ENCODE results near the gene IPCEF1.

Gene IPCEF1

DNA sequence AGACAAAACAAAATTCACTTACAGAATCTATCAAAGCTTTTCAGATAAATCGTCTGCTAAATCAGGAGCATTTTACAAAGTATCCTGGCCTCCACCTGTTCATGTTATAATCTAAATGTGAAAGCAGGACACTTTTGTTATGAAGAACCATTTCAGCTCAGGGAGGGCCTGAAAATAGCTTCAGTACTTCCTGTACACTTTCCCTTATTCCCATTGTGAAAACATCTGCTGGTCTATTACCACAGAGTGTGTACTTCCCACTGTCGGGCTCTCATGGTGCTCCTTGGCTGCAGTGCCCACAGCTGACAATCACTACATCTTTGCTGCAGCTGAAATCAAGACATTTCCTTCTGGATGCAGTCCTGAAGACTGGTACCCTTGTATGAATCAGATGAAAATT lies 189.5 kb downstream of the IPCEF1 start:
- no peaks in the 10 kb centered on the region for H3K9me3 ChIP-seq (replicated peaks; ENCODE audit: low read length)
- no peaks in the 10 kb centered on the region for H3K36me3 ChIP-seq (ENCODE audit: insufficient read depth, low read length)
- no peaks in the 10 kb centered on the region for H3K27me3 ChIP-seq (ENCODE audit: control insufficient read depth, insufficient read depth, low read length)
- no peak overlapping the region for H3K4me3 ChIP-seq (ENCODE audit: low read length)
- peaks cover 5% of the 10 kb centered on the region for H3K4me1 ChIP-seq (ENCODE audit: control insufficient read depth, insufficient read depth, low read length)
- no peak overlapping the region for H3K4me2 ChIP-seq (ENCODE audit: low read length)
- H3K9ac ChIP-seq (ENCODE audit: low read depth, low read length) = no peak overlapping the region

DNA sequence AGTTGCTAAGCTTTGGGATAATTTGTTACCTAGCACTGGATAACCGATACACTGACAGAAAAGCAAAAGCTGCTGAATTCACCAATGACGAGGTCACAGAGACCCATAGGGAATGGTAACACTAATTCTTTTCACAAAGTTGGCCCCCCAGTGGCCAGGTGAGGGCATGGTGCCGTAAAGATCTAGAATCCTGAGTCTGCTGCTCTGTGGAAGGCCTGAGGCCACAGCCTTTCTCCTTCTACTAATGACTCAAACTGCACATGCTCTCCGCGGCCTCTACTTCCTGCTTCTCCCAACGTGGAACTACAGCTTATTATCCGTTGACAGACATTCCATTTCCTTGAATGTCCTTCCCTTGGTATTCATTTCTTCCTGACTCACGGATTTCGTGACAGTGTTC lies 190.5 kb downstream of the IPCEF1 start:
- Histone ChIP-seq H3K4me2 (ENCODE audit: low read length) (no peak overlapping the region), H3K4me3 (ENCODE audit: low read length) (no peak overlapping the region), H3K9me3 (replicated peaks; ENCODE audit: low read length) (no peaks in the 10 kb centered on the region), H3K9ac (ENCODE audit: low read depth, low read length) (no peak overlapping the region), H3K4me1 (ENCODE audit: control insufficient read depth, insufficient read depth, low read length) (peaks cover 5% of the 10 kb centered on the region), H3K27me3 (ENCODE audit: control insufficient read depth, insufficient read depth, low read length) (no peaks in the 10 kb centered on the region), H3K36me3 (ENCODE audit: insufficient read depth, low read length) (no peaks in the 10 kb centered on the region)

DNA sequence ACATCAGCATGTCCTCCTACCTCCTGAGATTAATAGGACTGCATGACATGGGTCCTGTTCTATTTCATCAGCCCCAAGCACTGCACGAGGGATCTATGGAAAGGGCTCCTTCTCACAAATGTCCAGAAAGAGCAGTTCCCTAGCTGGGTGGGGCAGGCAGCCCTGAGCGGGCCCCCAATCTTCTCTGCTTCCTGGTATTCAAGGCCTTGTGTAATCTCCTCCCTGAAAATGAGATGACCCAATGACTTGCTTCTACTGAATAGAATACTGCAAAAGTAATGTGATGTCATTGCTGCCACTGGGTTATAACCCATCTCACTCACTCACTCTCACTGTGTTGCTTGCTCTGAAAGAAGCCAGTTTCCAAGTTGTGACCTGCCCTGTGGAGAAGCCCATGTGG lies 191.1 kb downstream of the IPCEF1 start:
- Histone ChIP-seq H3K9me3 (replicated peaks; ENCODE audit: low read length) (no peaks in the 10 kb centered on the region), H3K4me3 (ENCODE audit: low read length) (no peak overlapping the region), H3K27me3 (ENCODE audit: control insufficient read depth, insufficient read depth, low read length) (no peaks in the 10 kb centered on the region), H3K4me1 (ENCODE audit: control insufficient read depth, insufficient read depth, low read length) (peaks cover 5% of the 10 kb centered on the region), H3K36me3 (ENCODE audit: insufficient read depth, low read length) (no peaks in the 10 kb centered on the region), H3K9ac (ENCODE audit: low read depth, low read length) (no peak overlapping the region), H3K4me2 (ENCODE audit: low read length) (no peak overlapping the region)

DNA sequence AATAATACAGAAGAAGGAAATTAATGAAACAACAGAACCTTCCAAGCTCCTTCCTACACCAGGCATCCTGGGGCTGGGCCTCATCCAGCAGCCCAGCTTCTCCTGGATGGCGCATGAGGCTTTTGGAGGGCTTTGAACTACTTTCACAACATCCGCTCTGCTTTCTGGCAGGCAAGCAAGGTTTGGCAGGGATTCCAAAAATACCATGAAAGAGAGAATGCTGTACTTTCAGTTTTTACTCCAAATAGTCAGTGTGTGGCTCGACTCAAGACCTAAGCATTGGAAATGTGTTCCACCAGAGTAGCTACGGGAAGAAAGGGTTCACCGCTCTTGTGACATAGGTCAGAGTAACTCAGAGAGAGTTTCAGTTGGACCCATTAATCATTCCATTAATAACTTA lies 192.2 kb downstream of the IPCEF1 start:
- Histone ChIP-seq H3K4me1 (ENCODE audit: control insufficient read depth, insufficient read depth, low read length) (peaks cover 5% of the 10 kb centered on the region), H3K4me2 (ENCODE audit: low read length) (no peak overlapping the region), H3K9me3 (replicated peaks; ENCODE audit: low read length) (no peaks in the 10 kb centered on the region), H3K4me3 (ENCODE audit: low read length) (no peak overlapping the region), H3K9ac (ENCODE audit: low read depth, low read length) (no peak overlapping the region), H3K27me3 (ENCODE audit: control insufficient read depth, insufficient read depth, low read length) (no peaks in the 10 kb centered on the region), H3K36me3 (ENCODE audit: insufficient read depth, low read length) (no peaks in the 10 kb centered on the region)

DNA sequence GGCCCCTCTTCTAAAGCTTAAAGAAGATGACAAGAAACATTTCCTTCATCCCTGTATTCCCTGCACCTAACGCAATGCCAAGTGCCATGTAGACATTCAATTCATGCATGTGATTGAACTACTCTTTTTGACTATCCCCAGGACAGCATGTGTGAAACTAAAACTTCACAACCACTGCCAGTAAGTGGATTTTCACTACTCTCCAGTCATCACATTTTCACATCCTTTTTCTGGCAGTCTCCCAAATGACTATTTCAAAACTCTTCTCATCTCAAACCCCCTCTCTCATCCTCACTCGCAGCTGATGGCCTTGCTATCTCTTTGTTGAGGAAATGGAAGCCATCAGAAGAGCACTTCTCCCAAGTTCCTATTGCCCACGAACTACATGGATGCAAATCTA lies 194.9 kb downstream of the IPCEF1 start:
- no peak overlapping the region for H3K4me3 ChIP-seq (ENCODE audit: low read length)
- no peaks in the 10 kb centered on the region for H3K27me3 ChIP-seq (ENCODE audit: control insufficient read depth, insufficient read depth, low read length)
- no peak overlapping the region for H3K4me2 ChIP-seq (ENCODE audit: low read length)
- peaks cover 5% of the 10 kb centered on the region for H3K4me1 ChIP-seq (ENCODE audit: control insufficient read depth, insufficient read depth, low read length)
- no peak overlapping the region for H3K9ac ChIP-seq (ENCODE audit: low read depth, low read length)
- no peaks in the 10 kb centered on the region for H3K36me3 ChIP-seq (ENCODE audit: insufficient read depth, low read length)
- H3K9me3 ChIP-seq (replicated peaks; ENCODE audit: low read length) = no peaks in the 10 kb centered on the region

DNA sequence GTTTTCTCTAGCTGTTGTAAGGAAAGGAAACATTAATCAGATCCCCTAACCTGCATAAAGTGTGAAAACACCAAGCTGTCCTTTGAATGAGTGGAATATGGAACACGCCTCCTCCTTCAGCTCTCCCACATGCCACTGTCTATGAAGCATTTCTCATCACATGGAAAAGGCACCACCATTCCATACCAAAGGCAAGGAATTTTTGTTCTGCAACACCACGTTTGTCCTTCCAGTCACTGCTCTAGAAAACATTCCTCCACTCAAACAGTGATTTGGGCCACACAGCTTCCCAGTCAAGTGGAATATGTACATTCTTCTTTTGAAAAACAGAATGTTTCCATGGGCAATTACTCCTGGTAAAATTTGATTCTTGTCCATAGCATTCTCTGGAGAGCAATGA lies 197.5 kb downstream of the IPCEF1 start:
- Histone ChIP-seq H3K4me2 (ENCODE audit: low read length) (no peak overlapping the region), H3K9me3 (replicated peaks; ENCODE audit: low read length) (no peaks in the 10 kb centered on the region), H3K4me1 (ENCODE audit: control insufficient read depth, insufficient read depth, low read length) (no peaks in the 10 kb centered on the region), H3K9ac (ENCODE audit: low read depth, low read length) (no peak overlapping the region), H3K4me3 (ENCODE audit: low read length) (no peak overlapping the region), H3K36me3 (ENCODE audit: insufficient read depth, low read length) (no peaks in the 10 kb centered on the region), H3K27me3 (ENCODE audit: control insufficient read depth, insufficient read depth, low read length) (no peaks in the 10 kb centered on the region)

DNA sequence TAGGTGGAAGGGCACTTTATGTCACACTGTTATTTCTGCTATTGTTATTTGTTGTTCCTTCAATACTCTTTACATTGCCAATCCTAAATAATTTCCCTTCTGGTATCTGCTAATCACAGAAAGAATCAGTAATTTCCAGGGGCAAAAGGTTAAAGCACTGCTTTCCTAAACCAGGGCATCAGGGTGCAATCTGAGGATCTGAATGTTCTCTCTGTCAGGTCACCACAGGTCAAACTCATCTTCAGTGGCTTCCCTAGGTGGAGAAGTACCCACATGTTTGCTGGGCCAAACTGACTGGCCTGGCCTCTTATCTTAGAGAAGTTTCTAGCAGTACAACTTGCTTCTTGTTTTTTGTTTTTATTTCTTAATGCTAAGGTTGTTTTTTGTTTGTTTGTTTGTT lies 198.9 kb downstream of the IPCEF1 start:
- H3K4me3 ChIP-seq (ENCODE audit: low read length) = no peak overlapping the region
- H3K9ac ChIP-seq (ENCODE audit: low read depth, low read length) = no peak overlapping the region
- no peaks in the 10 kb centered on the region for H3K9me3 ChIP-seq (replicated peaks; ENCODE audit: low read length)
- H3K27me3 ChIP-seq (ENCODE audit: control insufficient read depth, insufficient read depth, low read length) = no peaks in the 10 kb centered on the region
- H3K36me3 ChIP-seq (ENCODE audit: insufficient read depth, low read length) = no peaks in the 10 kb centered on the region
- H3K4me2 ChIP-seq (ENCODE audit: low read length) = no peak overlapping the region
- H3K4me1 ChIP-seq (ENCODE audit: control insufficient read depth, insufficient read depth, low read length) = no peaks in the 10 kb centered on the region

DNA sequence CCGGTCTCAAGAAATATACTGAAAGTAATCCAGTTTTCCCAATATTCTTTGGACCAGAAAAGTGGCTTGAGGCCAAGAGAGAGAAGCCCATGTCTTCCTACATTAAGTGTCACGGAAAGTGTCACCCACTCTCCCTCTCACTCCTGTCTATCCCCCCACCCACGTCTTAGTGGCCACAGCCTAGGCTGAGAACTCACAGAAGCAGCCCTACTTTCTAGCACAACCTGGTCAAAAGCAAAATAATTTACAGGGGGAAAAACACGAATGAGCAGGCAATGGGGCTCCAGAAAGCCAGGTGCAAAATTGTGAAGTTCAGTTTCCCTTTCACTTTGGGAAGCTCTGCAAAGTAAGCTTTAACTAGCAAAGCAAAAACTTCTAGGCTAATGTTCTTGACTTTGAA lies 199.5 kb downstream of the IPCEF1 start:
- Histone ChIP-seq H3K27me3 (ENCODE audit: control insufficient read depth, insufficient read depth, low read length) (peaks cover 3% of the 10 kb centered on the region), H3K9ac (ENCODE audit: low read depth, low read length) (no peak overlapping the region), H3K4me3 (ENCODE audit: low read length) (no peak overlapping the region), H3K4me1 (ENCODE audit: control insufficient read depth, insufficient read depth, low read length) (no peaks in the 10 kb centered on the region), H3K9me3 (replicated peaks; ENCODE audit: low read length) (no peaks in the 10 kb centered on the region), H3K36me3 (ENCODE audit: insufficient read depth, low read length) (no peaks in the 10 kb centered on the region), H3K4me2 (ENCODE audit: low read length) (no peak overlapping the region)

DNA sequence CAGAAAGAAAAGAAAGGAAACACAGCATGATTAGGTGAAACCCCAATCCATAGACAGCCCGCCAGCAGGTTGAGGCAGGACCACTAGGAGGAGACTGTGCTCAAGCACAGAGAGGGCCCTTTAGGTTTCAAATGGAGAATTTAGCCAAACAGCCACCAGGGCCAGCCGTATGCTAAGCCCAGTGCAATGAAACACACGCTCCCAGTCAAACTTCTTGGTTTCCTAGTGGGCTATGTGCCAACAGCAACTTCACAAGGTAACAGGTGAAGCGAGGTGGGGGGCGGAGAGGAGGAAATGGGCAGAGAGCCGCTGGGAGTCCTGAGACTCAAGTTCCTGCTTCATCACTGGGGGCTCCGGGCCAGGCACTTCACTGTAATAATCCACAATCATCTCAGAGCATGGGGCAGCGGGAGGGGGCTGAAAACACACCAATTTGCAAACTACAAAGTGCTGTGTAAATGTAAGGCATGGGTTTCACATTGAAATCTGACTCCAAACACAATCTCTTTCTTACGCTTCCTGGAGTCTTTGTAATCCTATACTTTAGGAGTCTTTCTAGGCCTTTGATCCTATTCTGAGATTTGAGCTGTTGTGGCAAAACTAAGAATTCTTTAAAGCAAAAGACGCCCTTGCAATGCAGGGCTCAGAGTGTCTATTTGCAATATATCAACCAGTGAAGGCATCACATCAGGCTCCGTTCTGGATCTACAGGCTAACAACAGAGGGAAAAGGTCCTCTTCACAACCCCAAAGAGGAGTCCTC lies 200.3 kb downstream of the IPCEF1 start:
- H3K36me3 ChIP-seq (ENCODE audit: insufficient read depth, low read length) = no peaks in the 10 kb centered on the region
- no peak overlapping the region for H3K9ac ChIP-seq (ENCODE audit: low read depth, low read length)

DNA sequence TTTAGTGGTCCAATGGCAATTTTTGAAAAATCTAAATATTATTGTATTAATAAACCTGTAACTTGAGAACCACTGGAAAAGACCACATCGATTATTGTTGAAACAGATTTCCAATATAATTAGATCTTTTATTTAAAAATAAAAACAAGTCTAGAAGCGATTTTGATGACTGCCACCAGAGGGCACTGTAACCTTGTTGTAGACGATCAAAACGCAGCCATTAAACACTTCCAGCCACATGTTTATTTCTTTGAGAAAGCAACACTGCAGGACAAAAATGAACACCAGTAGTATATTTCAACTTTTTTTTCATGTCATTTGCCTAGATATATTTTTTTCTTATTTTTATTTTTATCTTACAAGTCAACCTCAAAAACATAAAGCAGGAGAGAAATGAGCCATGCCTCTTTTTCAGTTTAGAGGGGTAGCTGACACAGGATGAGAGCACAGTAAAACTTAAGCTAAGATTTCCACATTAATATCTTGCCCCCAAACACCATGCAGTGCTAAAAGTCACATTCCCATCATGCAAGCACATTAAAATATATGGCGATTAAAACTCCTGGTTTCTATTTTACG lies 202.1 kb downstream of the IPCEF1 start:
- Histone ChIP-seq H3K9ac (ENCODE audit: low read depth, low read length) (no peak overlapping the region), H3K36me3 (ENCODE audit: insufficient read depth, low read length) (no peaks in the 10 kb centered on the region), H3K4me2 (ENCODE audit: low read length) (no peak overlapping the region), H3K9me3 (replicated peaks; ENCODE audit: low read length) (no peaks in the 10 kb centered on the region), H3K4me1 (ENCODE audit: control insufficient read depth, insufficient read depth, low read length) (no peaks in the 10 kb centered on the region), H3K4me3 (ENCODE audit: low read length) (no peak overlapping the region), H3K27me3 (ENCODE audit: control insufficient read depth, insufficient read depth, low read length) (peaks cover 11% of the 10 kb centered on the region)

More for the DNA sequence above, 200.3 kb downstream of the IPCEF1 start:
- no peaks in the 10 kb centered on the region for H3K4me1 ChIP-seq (ENCODE audit: control insufficient read depth, insufficient read depth, low read length)
- H3K27me3 ChIP-seq (ENCODE audit: control insufficient read depth, insufficient read depth, low read length) = peaks cover 4% of the 10 kb centered on the region
- H3K9me3 ChIP-seq (replicated peaks; ENCODE audit: low read length) = no peaks in the 10 kb centered on the region
- no peak overlapping the region for H3K4me3 ChIP-seq (ENCODE audit: low read length)
- H3K4me2 ChIP-seq (ENCODE audit: low read length) = no peak overlapping the region

DNA sequence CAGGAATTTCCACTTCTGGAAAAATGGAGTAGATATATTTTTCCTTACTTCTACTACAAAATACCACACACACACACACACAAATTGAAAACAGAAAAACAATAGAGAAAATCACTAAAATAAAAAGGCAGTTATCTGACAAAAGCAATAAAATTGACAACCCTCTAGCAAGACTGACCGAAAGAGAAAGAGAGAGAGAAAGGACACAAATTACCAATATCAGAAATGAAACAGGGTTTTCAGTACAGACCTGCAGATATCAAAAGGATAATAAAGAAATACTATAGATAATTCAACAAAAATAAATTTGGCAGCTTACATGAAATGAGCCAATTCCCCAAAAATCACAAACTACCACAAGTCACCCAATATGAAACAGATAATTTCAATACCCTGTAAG lies 212.8 kb downstream of the IPCEF1 start:
- Histone ChIP-seq H3K4me3 (ENCODE audit: low read length) (no peak overlapping the region), H3K9me3 (replicated peaks; ENCODE audit: low read length) (no peaks in the 10 kb centered on the region), H3K4me1 (ENCODE audit: control insufficient read depth, insufficient read depth, low read length) (no peaks in the 10 kb centered on the region), H3K27me3 (ENCODE audit: control insufficient read depth, insufficient read depth, low read length) (peaks cover 14% of the 10 kb centered on the region), H3K9ac (ENCODE audit: low read depth, low read length) (no peak overlapping the region), H3K36me3 (ENCODE audit: insufficient read depth, low read length) (no peaks in the 10 kb centered on the region), H3K4me2 (ENCODE audit: low read length) (no peak overlapping the region)

DNA sequence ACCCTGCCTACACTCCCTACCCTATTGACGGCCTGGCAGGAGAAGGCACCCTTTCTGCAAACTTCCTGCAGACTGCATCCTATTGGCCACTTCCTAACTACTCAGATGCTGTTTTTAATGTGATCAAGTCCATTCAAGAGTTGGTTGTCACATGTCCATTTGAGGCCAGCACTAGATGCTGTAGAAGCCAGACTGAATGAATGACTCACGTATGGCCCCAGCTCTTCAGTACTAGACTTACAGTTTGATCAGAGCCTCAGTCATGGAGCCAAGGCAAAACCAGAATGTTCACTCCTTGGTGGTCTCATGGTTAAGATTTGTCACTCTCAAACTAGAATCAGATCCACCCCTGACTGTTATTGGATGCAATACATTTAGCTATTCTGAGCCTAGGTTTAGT lies 215.9 kb downstream of the IPCEF1 start:
- Histone ChIP-seq H3K27me3 (ENCODE audit: control insufficient read depth, insufficient read depth, low read length) (no peaks in the 10 kb centered on the region), H3K9me3 (replicated peaks; ENCODE audit: low read length) (no peaks in the 10 kb centered on the region), H3K36me3 (ENCODE audit: insufficient read depth, low read length) (no peaks in the 10 kb centered on the region), H3K4me3 (ENCODE audit: low read length) (no peak overlapping the region), H3K9ac (ENCODE audit: low read depth, low read length) (no peak overlapping the region), H3K4me1 (ENCODE audit: control insufficient read depth, insufficient read depth, low read length) (no peaks in the 10 kb centered on the region), H3K4me2 (ENCODE audit: low read length) (no peak overlapping the region)

Data from skeletal muscle satellite cell (primary cell).